Measurements from ENCODE around the gene LAGE3.

LAGE3 gene, protein sequence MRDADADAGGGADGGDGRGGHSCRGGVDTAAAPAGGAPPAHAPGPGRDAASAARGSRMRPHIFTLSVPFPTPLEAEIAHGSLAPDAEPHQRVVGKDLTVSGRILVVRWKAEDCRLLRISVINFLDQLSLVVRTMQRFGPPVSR

DNA sequence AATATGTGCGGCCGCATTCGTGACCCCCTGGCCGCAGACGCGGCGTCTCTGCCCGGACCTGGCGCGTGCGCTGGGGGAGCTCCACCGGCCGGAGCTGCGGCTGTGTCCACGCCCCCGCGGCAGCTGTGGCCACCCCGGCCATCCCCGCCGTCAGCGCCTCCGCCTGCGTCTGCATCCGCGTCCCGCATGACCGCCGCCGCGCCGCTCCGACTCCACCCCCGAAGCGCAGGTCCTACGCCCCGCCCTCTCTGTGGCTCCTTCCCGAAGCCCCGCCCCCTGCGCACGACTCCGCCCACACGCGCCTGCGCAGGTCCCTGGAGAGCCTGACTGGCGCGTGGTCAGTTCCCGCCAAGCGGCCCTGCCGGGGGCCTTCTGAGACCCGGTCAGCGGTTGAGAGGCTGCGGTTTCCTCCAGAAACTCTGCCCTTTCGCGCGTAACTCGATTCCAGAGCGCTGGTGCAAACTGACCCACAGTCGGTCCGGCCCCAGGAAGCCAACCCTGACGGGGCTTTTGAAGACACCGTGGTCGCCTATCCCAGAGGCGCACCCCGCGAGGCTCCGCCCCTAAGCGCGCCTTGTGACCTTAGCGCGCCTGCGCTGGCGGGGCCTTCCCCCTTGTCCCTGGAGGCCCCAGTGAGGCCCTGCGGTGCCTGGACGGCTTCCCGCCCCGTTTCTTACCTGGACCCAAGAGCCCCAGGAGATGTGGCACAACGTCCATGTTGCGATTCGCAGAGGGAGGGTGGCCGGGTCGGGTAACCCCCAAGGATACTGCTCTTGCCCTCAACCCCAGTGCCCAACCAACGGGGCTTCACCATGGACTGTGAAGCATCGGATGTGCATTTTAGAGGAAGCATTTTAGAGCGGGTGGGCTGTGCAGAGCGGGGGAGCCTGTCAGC is at the start of gene LAGE3:
TSS of gene LAGE3 (minus strand) at position 554 of the 895 bp plus-strand sequence. CDS start at position 188, 366 bp downstream.
- DNase-seq (peak; percentile 95), ATAC-seq (peak; percentile 95)

DNA sequence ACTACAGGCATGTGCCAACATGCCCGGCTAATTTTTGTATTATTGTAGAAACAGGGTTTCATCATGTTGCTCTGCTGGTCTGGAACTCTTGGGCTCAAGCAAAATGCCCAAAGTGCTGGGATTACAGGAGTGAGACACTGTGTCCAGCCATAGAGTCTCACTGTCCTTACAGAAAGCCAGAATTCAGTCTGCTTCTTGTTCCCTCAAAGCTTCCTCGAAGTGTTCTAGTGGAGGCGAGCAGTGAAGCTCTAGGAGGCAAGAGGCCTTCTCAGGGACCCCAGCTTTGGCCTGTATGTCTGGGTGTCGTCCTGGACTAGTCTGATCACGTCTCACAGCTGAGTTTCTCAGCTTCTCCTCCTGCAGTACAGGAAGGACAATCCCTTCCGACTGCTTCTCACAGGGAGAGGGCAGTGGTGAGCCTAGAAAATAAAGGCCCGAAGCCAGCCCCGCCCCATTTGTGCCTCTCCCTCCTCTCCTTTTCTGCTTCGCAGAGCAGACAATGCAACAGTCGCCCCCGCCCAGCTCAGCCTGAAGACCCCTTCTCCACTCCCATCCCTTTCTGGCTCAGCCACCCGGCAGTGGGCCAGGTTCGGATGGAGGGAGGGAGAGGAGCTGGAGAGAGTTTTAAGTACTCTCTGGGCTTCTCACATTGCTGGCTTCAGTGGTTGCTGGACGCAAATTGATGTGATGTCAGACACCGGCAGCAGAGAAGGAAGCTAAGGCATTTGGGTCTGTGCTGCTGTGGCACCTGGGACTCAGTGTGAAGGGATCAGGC is 48.0 kb upstream of the LAGE3 start:
- DNase-seq: peak; percentile 71
- peak; percentile 84 for ATAC-seq

DNA sequence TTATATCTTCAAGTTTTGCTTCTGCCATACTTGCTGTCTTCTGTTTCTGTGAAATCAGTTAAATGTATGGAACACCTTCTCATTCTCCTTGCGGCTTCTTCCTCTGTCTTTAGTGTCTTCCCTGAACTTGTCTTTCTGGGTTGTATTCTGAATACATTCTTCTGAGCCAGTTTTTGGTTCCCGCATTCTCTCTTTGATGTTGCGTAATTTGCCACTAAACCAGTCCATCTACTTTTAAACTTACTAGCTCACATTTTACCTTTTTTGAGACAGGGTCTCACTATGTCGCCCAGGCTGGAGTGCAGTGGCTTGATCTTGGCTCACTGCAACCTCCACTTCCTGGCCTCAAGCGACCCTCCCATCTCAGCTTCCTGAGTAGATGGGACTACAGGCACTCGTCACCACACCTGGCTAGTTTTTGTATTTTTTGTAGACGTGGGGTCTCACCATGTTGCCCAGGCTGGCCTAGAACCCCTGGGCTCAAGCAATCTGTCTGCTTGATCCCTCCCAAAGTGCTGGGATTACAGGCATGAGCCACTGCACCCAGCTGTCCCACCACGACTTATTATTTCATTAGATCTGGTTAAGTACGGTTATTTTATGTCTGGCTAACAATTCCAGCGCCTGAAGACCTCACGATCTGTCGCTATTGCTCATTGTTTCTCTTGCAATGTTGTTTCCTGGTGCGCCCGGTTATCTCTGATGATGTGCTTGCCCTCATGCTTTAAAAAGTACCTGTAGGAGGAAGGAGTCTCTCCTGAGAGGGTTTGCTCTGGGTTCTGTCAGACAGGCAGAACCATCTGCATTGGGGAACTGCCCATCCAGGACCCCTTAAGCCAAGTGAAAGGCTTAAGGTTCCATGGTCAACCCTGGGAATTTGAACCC is 46.8 kb upstream of the LAGE3 start:
- DNase-seq: no peak
- no peak for ATAC-seq

DNA sequence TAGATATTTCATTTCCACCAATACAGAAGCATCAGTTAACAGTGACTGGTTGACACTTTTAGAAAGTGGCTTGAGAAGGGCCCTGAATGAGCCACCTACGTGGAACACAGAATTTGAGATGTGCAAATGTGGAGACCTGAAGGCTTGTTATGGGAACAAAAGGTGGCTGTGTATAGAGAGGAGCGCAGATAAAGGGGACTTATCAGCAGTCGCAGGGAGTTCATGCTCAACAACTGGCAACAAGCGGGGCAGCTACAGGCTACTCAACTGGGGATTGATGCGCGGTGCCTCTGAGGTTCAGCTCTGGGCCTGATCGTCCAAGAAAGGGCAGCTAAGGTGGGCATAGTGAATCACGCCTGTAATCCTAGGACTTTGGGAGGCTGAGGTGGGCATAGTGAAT is 40.3 kb upstream of the LAGE3 start:
- DNase-seq (no peak), ATAC-seq (no peak)

DNA sequence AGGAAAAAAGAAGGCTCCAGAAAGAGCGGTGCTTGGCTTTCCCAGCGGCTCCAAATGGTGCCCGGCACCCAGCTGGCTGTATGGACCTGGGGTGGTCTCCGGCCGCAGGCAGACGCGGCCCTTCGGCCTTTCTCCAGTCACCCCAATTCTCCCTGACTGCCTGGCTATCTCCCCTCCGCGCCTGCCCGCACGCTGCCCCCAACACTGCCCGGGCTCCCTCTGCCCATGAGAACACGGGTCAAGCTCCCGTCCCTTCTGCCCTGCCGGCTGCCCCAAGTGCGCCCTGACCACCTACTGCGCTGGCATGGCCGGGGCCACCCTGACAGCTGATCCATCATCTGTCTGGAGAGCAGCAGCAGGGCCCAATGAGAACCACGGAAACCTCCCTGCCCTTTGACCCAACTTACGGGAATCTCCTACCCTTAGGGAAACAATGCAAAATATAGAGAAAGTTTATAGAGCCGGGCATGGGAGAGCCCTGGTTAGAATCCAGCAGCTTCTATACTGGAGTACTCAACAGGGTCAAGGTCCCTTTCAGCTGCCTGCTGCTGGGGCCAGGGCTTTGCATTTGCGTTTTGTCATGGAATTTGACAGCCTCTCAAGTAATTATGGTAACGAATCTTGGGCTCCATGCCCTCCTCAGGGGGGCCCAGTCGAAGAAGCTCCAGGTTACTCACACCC is 38.2 kb upstream of the LAGE3 start:
- ATAC-seq (no peak), DNase-seq (no peak)

DNA sequence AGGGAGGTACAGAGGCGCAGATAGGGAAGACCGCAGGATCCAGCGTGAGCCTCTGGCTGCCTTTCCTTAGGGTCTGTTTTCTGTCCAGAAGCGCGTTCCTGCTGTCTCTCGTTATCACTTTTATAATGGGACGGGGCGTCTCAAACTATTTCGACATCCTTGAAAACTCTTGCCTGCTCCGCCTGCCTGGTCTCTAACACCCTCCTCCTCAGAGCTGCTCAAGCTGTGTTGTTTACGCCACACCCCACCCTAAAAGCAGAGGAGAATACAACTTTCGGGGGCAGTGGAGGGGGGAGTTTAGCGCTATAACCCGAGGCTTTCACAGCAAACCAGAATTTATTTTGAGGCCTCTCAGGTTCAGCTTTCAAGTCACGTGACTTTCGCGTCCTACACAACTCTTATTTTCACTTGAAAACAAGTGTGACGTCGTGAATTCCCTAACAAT is 37.6 kb upstream of the LAGE3 start:
- DNase-seq (no peak), ATAC-seq (no peak)

DNA sequence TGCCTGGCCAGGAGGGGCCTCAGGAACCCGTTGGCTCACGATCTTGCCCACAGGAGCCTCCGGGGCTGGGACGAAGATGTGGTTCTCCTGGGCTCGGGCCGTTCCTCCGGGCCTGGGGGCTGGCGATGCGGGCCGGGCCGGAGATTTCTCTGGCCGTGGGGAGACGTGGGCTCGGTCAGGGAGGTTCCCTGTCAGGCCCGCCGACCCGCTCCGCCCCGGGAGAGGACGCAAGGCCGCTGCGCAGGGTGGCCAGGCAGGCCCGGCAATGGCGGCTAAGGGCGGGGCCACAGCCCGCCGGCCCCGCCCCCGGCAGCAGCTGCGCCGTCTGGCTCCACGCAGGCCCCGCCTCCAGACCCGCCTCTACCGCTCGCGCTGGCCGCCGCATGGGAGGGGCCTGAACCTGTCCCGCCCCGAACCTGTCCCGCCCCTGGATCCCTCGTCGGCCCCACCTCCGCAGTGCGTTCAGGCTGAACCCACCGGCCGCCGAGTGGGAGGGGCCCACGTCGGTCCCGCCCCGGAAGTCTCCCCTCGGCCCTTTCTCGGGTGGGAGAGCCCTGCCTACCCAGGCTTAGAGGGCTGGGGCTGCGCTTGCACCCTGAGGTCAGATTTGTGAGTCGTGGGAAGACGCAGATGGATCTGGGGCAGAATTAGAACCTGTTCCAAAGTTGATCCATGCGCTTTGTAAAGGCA is 37.0 kb upstream of the LAGE3 start, which contains the start of gene FAM3A:
TSS of gene FAM3A (minus strand) at position 267 of the 690 bp plus-strand sequence. CDS start 460 bp downstream, outside the sequence.
- ATAC-seq: peak; percentile 95
- DNase-seq: peak; percentile 93

DNA sequence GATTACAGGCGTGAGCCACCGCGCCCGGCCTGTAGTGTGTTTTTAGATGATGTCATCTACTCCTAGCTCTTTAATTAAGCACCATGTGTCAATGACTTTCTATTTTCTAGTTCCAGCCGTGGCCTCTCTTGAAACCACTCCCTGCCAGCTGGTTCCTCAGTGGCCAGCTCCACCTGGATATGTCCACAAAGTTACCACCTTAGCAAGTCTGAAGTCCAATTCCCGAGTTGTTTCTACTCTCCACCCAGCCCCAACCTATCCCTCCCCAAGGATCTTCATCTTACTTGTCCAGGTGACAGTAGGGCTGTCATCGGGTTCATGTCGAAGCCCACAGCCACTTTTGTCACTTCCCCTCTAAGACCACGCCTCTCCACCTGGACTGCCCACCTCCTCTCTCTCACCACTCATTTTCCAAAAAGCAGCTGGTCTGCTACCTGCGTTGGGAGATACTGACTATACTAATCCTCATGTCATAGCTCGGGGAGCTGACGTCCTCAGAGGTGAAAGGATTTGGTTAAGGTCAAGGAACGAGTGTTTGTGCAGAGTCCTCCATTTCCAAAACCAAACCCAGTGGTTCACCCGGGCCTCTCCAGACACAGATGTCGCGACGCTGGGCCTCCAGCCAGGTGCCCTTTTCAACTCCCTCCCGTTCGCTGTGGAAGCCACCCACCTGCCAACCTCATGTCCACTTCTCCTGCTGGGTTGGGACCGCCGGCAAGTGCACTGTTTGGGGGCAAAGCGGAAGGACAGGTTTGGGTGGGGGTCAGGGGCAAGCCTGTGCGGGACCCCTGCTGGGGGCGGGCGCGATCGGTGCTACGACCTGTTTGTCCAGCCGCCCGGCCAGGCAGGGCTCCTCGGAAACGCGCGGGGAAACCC is 36.2 kb upstream of the LAGE3 start:
- ATAC-seq (no peak), DNase-seq (no peak)

DNA sequence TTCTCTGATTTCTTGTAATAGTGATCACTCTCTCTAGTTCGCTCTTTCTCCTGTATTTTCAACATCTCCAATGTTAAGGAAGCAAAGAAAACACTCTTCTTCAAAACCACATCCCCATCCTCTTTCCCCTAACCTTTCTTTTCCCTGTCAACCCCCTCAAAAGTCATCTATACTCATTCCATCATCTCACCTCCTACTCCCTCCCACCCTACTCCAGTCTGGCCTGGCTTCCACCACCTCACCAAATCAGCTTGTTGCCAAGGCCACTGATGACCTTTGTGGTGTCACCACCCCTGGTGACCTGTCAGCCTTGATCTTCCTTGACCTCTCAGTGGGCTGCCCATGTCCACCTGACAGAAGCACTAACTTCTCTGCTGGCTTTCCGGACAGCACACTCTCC is 34.6 kb upstream of the LAGE3 start:
- ATAC-seq: no peak
- DNase-seq: no peak

DNA sequence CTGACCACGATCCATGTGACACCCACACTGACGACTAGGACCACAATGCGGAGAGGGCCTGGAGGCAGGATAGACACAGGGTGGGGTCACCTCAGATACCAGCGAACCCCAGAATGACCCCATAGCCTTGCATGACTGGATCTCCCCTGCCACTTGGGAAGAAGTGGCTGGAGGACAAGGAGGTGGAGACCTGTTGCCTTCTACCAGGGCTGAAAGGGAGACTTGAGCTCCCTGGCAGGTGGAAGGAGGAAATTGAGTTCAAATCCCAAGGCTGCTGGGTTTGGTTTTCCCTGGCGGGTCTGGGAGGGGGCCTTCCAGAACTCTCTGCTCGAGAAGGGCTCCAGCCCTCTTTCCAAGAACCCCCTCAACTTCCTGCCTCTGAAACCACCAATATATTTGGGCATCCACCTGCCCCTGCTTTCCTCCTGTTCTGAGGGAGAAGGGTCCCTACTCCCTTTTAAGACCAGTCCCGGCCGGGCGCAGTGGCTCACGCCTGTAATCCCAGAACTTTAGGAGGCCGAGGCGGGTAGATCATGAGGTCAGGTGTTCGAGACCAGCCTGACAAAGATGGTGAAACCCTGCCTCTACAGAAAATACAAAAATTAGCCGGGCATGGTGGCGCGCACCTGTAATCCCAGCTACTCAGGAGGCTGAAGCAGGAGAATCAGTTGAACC is 33.9 kb upstream of the LAGE3 start:
- no peak for ATAC-seq

DNA sequence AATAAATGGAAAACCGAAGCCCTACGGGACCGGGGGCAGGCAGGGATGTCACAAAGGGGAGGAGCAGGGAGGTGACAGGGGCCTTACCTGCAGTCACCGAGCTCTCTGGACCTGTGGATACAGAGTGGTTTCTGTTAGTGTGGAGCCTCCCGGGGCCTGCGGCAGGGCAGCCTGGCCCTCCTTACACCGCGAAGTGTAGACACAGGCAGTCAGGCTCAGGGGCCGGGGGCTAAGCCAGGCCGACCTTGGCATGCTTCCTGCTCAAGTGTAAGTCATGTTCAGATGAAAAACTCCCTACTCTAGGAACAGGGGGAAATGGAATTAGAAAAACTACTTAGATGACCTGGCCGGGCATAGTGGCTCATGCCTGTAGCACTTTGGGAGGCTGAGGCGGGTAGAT is 32.7 kb upstream of the LAGE3 start:
- ATAC-seq (no peak), DNase-seq (no peak)

More for the DNA sequence above, 33.9 kb upstream of the LAGE3 start:
- no peak for DNase-seq

DNA sequence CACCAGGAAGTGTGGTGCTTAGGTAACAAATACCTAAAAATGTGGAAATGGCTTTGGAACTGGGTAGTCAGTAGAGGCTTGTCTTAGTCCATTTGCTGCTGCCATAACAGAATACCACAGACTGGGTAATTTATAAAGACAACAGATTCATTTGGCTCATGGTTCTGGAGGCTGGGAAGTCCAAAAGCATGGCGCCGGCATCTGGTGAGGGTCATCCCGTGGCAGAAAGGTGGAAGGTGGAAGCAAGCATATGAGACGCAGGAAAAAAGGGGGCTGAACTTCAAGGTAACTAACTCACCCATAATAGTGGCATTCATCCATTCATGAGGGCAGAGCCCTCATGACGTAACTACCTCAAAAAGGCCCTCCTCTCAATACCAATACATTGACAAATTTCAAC is 30.4 kb upstream of the LAGE3 start:
- no peak for DNase-seq
- ATAC-seq: no peak

DNA sequence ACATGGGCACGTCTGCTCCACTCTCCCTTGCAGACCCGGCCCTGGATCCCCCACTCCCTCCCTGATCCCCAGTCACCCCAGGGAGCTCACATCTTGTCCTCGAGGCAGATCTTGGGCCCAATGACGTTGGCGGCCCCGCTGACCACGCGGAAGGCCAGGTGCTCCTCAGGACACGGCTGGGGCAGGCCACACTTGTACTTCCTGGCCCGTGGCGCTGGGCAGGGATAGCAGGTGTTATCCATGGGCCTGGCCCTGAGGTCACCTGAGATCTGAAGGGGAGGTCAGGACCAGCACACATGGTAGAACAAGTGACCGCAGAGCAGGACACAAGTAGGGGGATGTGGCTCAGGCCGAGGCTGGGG is 29.3 kb upstream of the LAGE3 start:
- ATAC-seq (no peak), DNase-seq (no peak)

DNA sequence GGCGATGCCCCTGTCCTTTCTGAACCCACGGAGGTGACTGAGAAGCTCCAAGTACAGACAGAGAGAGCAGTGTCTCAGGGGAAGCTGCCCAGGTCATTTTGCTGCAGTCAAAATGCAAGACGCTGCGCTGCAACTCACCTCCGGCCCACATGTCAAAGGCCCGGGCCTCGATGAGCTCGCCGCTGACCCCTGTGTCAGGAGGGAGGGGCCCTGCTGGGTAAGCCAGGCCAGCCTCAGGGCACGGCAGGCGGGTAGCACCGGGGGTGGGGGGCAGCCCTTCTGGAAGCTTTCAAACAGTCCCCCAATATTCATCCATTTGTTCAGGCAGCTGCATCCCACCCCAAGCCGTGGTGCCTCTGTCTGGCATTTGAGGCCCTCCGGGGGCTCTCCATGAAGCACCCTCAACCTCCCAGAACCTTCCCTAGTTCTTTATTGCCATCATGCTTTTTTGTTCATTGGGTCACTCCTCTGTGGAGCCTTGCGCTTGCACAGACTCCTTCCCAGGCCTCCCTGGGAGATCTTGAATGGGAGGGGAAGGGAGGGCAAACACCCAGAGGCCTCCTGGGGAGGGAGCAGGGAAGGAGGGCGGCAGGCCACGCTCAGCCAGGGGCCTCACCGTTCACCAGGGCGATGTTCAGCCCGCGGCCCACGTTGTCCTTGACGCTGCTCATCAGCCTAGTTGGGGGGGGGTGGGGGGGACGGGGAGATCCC is 28.7 kb upstream of the LAGE3 start:
- DNase-seq (no peak), ATAC-seq (no peak)

DNA sequence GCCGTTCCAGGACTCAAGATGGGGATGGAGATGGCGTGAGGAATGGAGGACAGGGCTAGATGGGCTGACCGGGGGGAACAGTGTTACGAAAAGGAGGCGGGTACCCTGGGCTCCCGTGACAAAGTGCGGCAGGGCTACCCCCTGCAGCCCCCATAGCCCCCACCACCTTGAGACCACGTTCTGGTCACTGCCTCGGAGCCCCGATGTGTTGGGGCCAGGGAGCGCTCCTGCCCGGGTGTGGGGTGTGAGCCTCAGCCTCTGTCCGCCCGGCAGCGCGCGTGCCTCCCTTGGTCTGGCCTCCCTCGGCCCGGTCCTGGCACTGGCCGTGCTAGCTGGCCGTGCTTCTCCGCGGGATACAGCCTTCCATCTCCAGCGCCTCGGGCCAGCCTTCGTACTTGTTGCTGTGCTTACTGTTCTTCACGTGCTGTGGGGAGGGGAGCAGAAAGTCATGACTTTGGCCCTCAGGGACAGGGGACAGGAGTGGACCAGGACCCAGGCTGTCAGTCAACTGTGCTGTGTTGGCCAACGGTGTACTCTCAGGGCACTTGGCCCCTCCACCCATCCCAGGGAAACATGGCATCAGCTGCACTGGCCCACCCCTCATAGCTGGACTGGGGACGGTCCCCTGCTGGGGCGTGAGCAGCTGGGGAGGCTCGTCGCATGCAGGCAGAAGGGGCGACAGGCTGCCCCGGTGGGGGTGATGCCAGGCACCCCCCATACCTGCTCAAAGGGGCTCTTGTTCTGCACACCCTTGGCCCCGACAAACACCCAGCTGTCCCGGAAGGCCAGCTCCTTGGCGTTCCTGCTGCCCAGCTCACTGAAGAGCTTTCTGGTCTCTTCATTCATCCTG is 27.6 kb upstream of the LAGE3 start:
- ATAC-seq: no peak
- no peak for DNase-seq

DNA sequence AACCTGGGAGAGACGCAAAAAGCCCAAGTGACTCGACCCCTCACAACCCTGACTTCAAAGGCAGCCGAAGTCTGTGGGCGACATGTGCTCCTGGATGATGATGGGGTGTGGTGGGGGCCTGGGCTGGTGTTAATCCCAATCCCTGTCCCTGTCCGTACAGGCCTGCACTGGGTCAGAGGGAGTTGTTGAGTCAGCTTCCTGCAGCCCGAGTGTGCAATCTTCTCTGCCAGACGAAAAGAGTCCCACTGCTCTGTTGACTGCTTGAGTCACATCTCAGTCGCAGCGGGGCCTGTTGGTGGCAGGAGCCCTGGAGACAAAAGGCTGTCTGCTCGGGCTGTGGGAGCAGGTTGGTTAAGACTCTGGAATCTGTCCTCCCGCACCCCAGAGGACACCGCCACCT is 26.7 kb upstream of the LAGE3 start:
- ATAC-seq (no peak), DNase-seq (no peak)

DNA sequence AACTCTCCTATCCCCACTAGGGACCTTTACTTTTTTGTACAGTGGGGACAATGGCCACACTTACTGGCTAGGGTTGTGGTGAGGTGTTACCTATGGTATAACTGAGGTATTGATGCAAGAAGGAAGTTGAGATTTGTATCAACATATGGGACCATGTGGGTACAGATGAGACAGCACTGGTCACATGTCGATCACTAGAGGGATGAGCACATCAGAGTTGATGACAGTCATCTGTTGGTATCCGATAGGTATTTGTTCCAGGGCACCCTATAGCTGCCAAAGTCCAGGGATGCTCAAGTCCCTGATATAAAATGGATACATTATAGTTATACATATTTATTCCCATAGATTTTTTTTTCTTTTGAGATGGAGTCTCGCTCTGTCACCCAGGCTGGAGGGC is 23.9 kb upstream of the LAGE3 start:
- ATAC-seq (no peak), DNase-seq (no peak)

All from stimulated activated naive CD8-positive, alpha-beta T cell treated with anti-CD3 and anti-CD28 coated beads, Interleukin-15, Interleukin-2, amounts not matched to agents 100 U/mL and 50 U/mL, for 24 hours (primary cell).